Activated CD4-positive, alpha-beta T cell treated with anti-CD3 and anti-CD28 coated beads, Interleukin-2, amount 50 U/mL, for 24 hours (primary cell): ENCODE measurements around the gene GNAQ.
A peak's percentile ranks its signal among the peaks of the same experiment; 100 is the strongest.
"Not testable (repeated sequence)": the region's sequence is repeated elsewhere in the genome, so short reads cannot be mapped to it uniquely, and the experiment has no call there.

Experiments used
- DNase-seq, 2 donors: peaks; one replicate each; pipeline ENCODE4 v3.0.0-alpha.2; 2020; ENCODE audit warnings: low read depth in 1 of 2, low spot score in 1 of 2

GNAQ gene

GRCh38 chr9:78031444-78031892 is at the start of gene GNAQ:
GNAQ (minus strand) TSS chr9:78031811; CDS start chr9:78031235, 576 bp downstream.
- peak in 1 of 2 donors; percentile 41 for DNase-seq

GRCh38 chr9:78074385-78075291 is 43.0 kb upstream of the GNAQ start:
- DNase-seq: no peak

- no peak for DNase-seq
Observed at GRCh38 chr9:78073722-78074121, 42.1 kb upstream of the GNAQ start.

- DNase-seq: no peak
Observed at GRCh38 chr9:78072586-78073199, 41.1 kb upstream of the GNAQ start.

GRCh38 chr9:78070521-78070920 is 38.9 kb upstream of the GNAQ start:
- DNase-seq: no peak

GRCh38 chr9:78064075-78064474 is 32.5 kb upstream of the GNAQ start:
- no peak for DNase-seq

GRCh38 chr9:78062710-78063109 is 31.1 kb upstream of the GNAQ start:
- no peak for DNase-seq

GRCh38 chr9:78054218-78054617 is 22.6 kb upstream of the GNAQ start:
- not testable (repeated sequence) for DNase-seq

- DNase-seq: no peak
Observed at GRCh38 chr9:78053627-78054026, 22.0 kb upstream of the GNAQ start.

GRCh38 chr9:78050421-78050820 is 18.8 kb upstream of the GNAQ start:
- no peak for DNase-seq

GRCh38 chr9:78049484-78049883 is 17.9 kb upstream of the GNAQ start:
- DNase-seq: no peak

GRCh38 chr9:78047106-78047505 is 15.5 kb upstream of the GNAQ start:
- no peak for DNase-seq

GRCh38 chr9:78046112-78046511 is 14.5 kb upstream of the GNAQ start:
- DNase-seq: no peak

- DNase-seq: no peak
Observed at GRCh38 chr9:78044886-78045285, 13.3 kb upstream of the GNAQ start.

- DNase-seq: no peak
Observed at GRCh38 chr9:78044189-78044588, 12.6 kb upstream of the GNAQ start.

GRCh38 chr9:78041971-78042370 is 10.4 kb upstream of the GNAQ start:
- no peak for DNase-seq

- DNase-seq: no peak
Observed at GRCh38 chr9:78040726-78041125, 9.1 kb upstream of the GNAQ start.

GRCh38 chr9:78038620-78039300 is 7.1 kb upstream of the GNAQ start:
- no peak for DNase-seq

GRCh38 chr9:78035383-78035993 is 3.9 kb upstream of the GNAQ start:
- peak in 1 of 2 donors; percentile 62 for DNase-seq

- DNase-seq: no peak
Observed at GRCh38 chr9:78033870-78034269, 2.3 kb upstream of the GNAQ start.

- no peak for DNase-seq
Observed at GRCh38 chr9:78032730-78033457, 1.3 kb upstream of the GNAQ start.
